Measurements from ENCODE around the gene DYSF. TPM values are rescaled to one million over a fixed set of nuclear protein-coding genes. Genes with fewer than 3 reads are reported as not detected.
A peak's percentile ranks its signal among the peaks of the same experiment; 100 is the strongest.

The DYSF gene
- total RNA-seq, 4 donors from 2014 or later: 4.2 to 12.0 (median 5.9) TPM

GRCh38 chr2:71720596-71721361, 267.4 kb downstream of the DYSF start:
- WGBS, 2 donors: 41 to 63% methylated on average over 4 of the region's 4 CpGs
- Histone ChIP-seq H3K36me3 (no peaks in the 10 kb centered on the region), H3K9me3 (peaks cover 0 to 18% (median 2%) of the 10 kb centered on the region in 4 donors), H3K27ac (peak overlapping the region in 2 of 4 donors; percentile 62 to 78), H3K4me3 (no peak overlapping the region), H3K27me3 (no peaks in the 10 kb centered on the region), H3K4me1 (peaks cover 0 to 39% (median 2%) of the 10 kb centered on the region in 4 donors)
- TF ChIP-seq EP300 (IDR thresholded peaks at IDR 0.05) (peak in 1 of 2 donors; percentile 40), CTCF (IDR thresholded peaks at IDR 0.05) (no peak)
- peak in 1 of 2 donors; percentile 44 for DNase-seq (ENCODE audit: low spot score in 2 of 2)

GRCh38 chr2:71721362-71721665, 268.0 kb downstream of the DYSF start:
- H3K27ac ChIP-seq: peak overlapping the region in 2 of 4 donors; percentile 62 to 78
- TF ChIP-seq EP300 (IDR thresholded peaks at IDR 0.05): peak in 1 of 2 donors; percentile 34
- TF ChIP-seq CTCF (IDR thresholded peaks at IDR 0.05): no peak
- DNase-seq (ENCODE audit: low spot score in 2 of 2): no peak
- no peaks in the 10 kb centered on the region for H3K36me3 ChIP-seq
- no peaks in the 10 kb centered on the region for H3K27me3 ChIP-seq
- no peak overlapping the region for H3K4me3 ChIP-seq
- peaks cover 0 to 37% (median 2%) of the 10 kb centered on the region in 4 donors for H3K4me1 ChIP-seq
- H3K9me3 ChIP-seq: peaks cover 0 to 18% (median 2%) of the 10 kb centered on the region in 4 donors
- 50 to 69% methylated on average over 1 of the region's 1 CpG for WGBS, 2 donors

- DNase-seq (ENCODE audit: low spot score in 2 of 2): no peak
Observed at GRCh38 chr2:71721669-71722068, 268.3 kb downstream of the DYSF start.

GRCh38 chr2:71722286-71722685, 268.9 kb downstream of the DYSF start:
- peak overlapping the region in 2 of 4 donors; percentile 48 to 62 for H3K27ac ChIP-seq
- 87 to 94% methylated on average over 1 of the region's 1 CpG for WGBS, 2 donors

More at GRCh38 chr2:71721669-71722068, 268.3 kb downstream of the DYSF start:
- 43 to 52% methylated on average over 2 of the region's 2 CpGs for WGBS, 2 donors
- Histone ChIP-seq H3K9me3 (peaks cover 0 to 18% (median 2%) of the 10 kb centered on the region in 4 donors), H3K36me3 (no peaks in the 10 kb centered on the region), H3K27ac (peak overlapping the region in 2 of 4 donors; percentile 62 to 78), H3K4me1 (peaks cover 0 to 34% (median 2%) of the 10 kb centered on the region in 4 donors), H3K27me3 (no peaks in the 10 kb centered on the region), H3K4me3 (no peak overlapping the region)
- TF ChIP-seq EP300 (IDR thresholded peaks at IDR 0.05) (no peak), CTCF (IDR thresholded peaks at IDR 0.05) (no peak), POLR2A (IDR thresholded peaks at IDR 0.05) (no peak)

More at GRCh38 chr2:71722286-71722685, 268.9 kb downstream of the DYSF start:
- Histone ChIP-seq H3K4me3 (no peak overlapping the region), H3K36me3 (no peaks in the 10 kb centered on the region), H3K4me1 (peaks cover 0 to 31% (median 2%) of the 10 kb centered on the region in 4 donors), H3K9me3 (peaks cover 0 to 18% (median 2%) of the 10 kb centered on the region in 4 donors), H3K27me3 (no peaks in the 10 kb centered on the region)
- no peak for DNase-seq (ENCODE audit: low spot score in 2 of 2)
- no peak for TF ChIP-seq POLR2A (IDR thresholded peaks at IDR 0.05)
- TF ChIP-seq CTCF (IDR thresholded peaks at IDR 0.05): no peak
- TF ChIP-seq EP300 (IDR thresholded peaks at IDR 0.05): no peak
